Panc1 (cell line): ENCODE measurements around the gene TFEB. TPM values are rescaled to one million over a fixed set of nuclear protein-coding genes. Genes with fewer than 3 reads are reported as not detected.

ENCODE experiments used
- ATAC-seq: fragments of 200-7000 bp; cut with Tn5 transposase; 2 replicates; pipeline ENCODE4 v1.9.1; 2020; ENCODE audit warnings: mild to moderate bottlenecking, moderate library complexity
- BruUV-seq: library from RNA; stranded (reverse); fragments of 400-500 nt; replicated peaks from 2 replicates; lab custom pipeline; 2021; lab: Mats Ljungman, UMichigan
- CTCF ChIA-PET: fragments of 300-600 bp; sonication (Branson Sonifier 250); formaldehyde crosslinking; loops from one replicate; lab custom pipeline; 2022; ENCODE audit warnings: antibody characterized with exemption; lab: Charles Lee
- POLR2A ChIA-PET: fragments of 300-600 bp; sonication (Branson Sonifier 250); formaldehyde crosslinking; loops from one replicate; lab custom pipeline; 2022; ENCODE audit warnings: antibody characterized with exemption; lab: Charles Lee
- DNase-seq: peaks from one replicate; pipeline ENCODE4 v3.0.0-alpha.2; 2010; ENCODE audit warnings: low read depth, low spot score
- H3K27ac ChIP-seq: 2 replicates; pipeline ENCODE4 v1.5.1; 2011; ENCODE audit warnings: mild to moderate bottlenecking, low read length, inconsistent platforms
- H3K27me3 ChIP-seq: fragments of 200-500 bp; sonication (Bioruptor generic); 2 replicates; pipeline ENCODE4 v1.6.0; 2014; ENCODE audit warnings: low read length, inconsistent platforms; ENCODE audit not compliant: control insufficient read depth, insufficient read depth
- H3K36me3 ChIP-seq: fragments of 200-500 bp; sonication (Bioruptor generic); 2 replicates; pipeline ENCODE4 v1.5.1; 2014; ENCODE audit warnings: inconsistent platforms, mild to moderate bottlenecking, low read length, moderate library complexity; ENCODE audit not compliant: control insufficient read depth, insufficient read depth
- H3K4me1 ChIP-seq: 2 replicates; pipeline ENCODE4 v1.5.1; 2011; ENCODE audit warnings: inconsistent platforms, mild to moderate bottlenecking, low read length, moderate library complexity; ENCODE audit not compliant: control insufficient read depth, insufficient read depth
- H3K4me3 ChIP-seq, 2 experiments: 2 replicates each; pipeline ENCODE4 v1.5.1; 2011 to 2012; ENCODE audit warnings: low read depth in 2 of 2, low read length in 2 of 2, mild to moderate bottlenecking in 2 of 2, inconsistent platforms in 1 of 2, moderate library complexity in 1 of 2
- H3K9me3 ChIP-seq: fragments of 200-500 bp; sonication (Bioruptor generic); 2 replicates; pipeline ENCODE4 v1.5.1; 2014; ENCODE audit warnings: low read depth, mild to moderate bottlenecking, inconsistent platforms, low read length, moderate library complexity; ENCODE audit not compliant: control insufficient read depth, insufficient read depth
- CTCF ChIP-seq: fragments of 450-650 bp; IDR thresholded peaks from 2 replicates; pipeline ENCODE4 v1.5.1; 2017; ENCODE audit warnings: mild to moderate bottlenecking
- POLR2AphosphoS5 ChIP-seq: IDR thresholded peaks from 2 replicates; pipeline ENCODE4 v1.6.1; 2012; ENCODE audit warnings: mild to moderate bottlenecking, low read depth, low read length, moderate library complexity
- REST ChIP-seq, 2 experiments: IDR thresholded peaks; 2 replicates each; pipeline ENCODE4 v1.6.1; 2011 to 2012; ENCODE audit warnings: low read depth in 2 of 2, control low read depth in 1 of 2, low read length in 1 of 2, mild to moderate bottlenecking in 1 of 2, moderate library complexity in 1 of 2; ENCODE audit not compliant: insufficient read depth in 1 of 2
- SIN3A ChIP-seq: IDR thresholded peaks from 2 replicates; pipeline ENCODE4 v1.6.1; 2012; ENCODE audit warnings: low read depth, mild to moderate bottlenecking, low read length, moderate library complexity, borderline replicate concordance; ENCODE audit not compliant: insufficient read depth
- TCF7L2 ChIP-seq: IDR thresholded peaks from 2 replicates; pipeline ENCODE4 v1.6.1; 2011; ENCODE audit warnings: mild to moderate bottlenecking, low read depth, low read length, inconsistent platforms
- in situ Hi-C: cut with HindIII; loops from 2 replicates; pipeline ENCODE4 v1.10.0; 2016; ENCODE audit warnings: low sequenced_read_pairs, low pct_unique_long_range_greater_than_20kb
- intact Hi-C: fragments of 100-400 bp; cut with micrococcal nuclease; formaldehyde crosslinking; loops from one replicate; pipeline ENCODE4 v1.10.0; 2022; ENCODE audit not compliant: unreplicated experiment
- total RNA-seq: library from RNA; stranded (reverse); gene quantifications from one replicate; pipeline ENCODE4 v1.2.1, GENCODE V29; 2021; ENCODE audit not compliant: unreplicated experiment

Gene TFEB
- total RNA-seq, 1 experiment from 2014 or later = 13.3 TPM

- ChIA-PET CTCF (no interaction called here), POLR2A (no interaction called here)
- ATAC-seq (no peak), DNase-seq (no peak)
- no peaks in the 10 kb centered on the region for H3K9me3 ChIP-seq
- in situ Hi-C loops = no loop called here
- no peak overlapping the region for H3K4me3 ChIP-seq
- H3K27ac ChIP-seq = no peak overlapping the region
- no peaks in the 10 kb centered on the region for H3K27me3 ChIP-seq
- no peaks in the 10 kb centered on the region for H3K36me3 ChIP-seq
- no TSS peak for BruUV-seq
- peaks cover 3% of the 10 kb centered on the region; the same call in 1 of the 2 replicates for H3K4me1 ChIP-seq
- no peak for TF ChIP-seq TCF7L2
- TF ChIP-seq POLR2AphosphoS5 = no peak
- TF ChIP-seq REST (IDR thresholded peaks at IDR 0.05; ENCODE audit: insufficient read depth in 1 of 2, low read depth in 2 of 2, low read length in 1 of 2) = no peak
- TF ChIP-seq CTCF = no peak
- TF ChIP-seq SIN3A = no peak
- intact Hi-C loops = no loop called here
Observed at GRCh38 chr6:41658636-41659035, 76.8 kb downstream of the TFEB start.

GRCh38 chr6:41657131-41658094, 78.0 kb downstream of the TFEB start:
- H3K27ac ChIP-seq = no peak overlapping the region
- peaks cover 3% of the 10 kb centered on the region; the same call in 1 of the 2 replicates for H3K4me1 ChIP-seq
- BruUV-seq = no TSS peak
- in situ Hi-C loops (no loop called here), intact Hi-C loops (no loop called here)
- H3K27me3 ChIP-seq = no peaks in the 10 kb centered on the region
- TF ChIP-seq POLR2AphosphoS5 = no peak
- ChIA-PET POLR2A (no interaction called here), CTCF (no interaction called here)
- DNase-seq = no peak
- no peak for ATAC-seq
- H3K9me3 ChIP-seq = no peaks in the 10 kb centered on the region
- no peaks in the 10 kb centered on the region for H3K36me3 ChIP-seq
- H3K4me3 ChIP-seq = no peak overlapping the region
